ENCODE measurements around the gene SLC30A2.
"Not testable (repeated sequence)": the region's sequence is repeated elsewhere in the genome, so short reads cannot be mapped to it uniquely, and the experiment has no call there.

Gene SLC30A2

GRCh38 chr1:26045722-26046245 is at the start of gene SLC30A2:
Gene SLC30A2, minus strand, starts transcription at chr1:26046118. Its CDS starts 222 bp downstream, at chr1:26045896.
- no peak for DNase-seq

- DNase-seq, result no peak
Observed at GRCh38 chr1:26094677-26095383, 48.9 kb upstream of the SLC30A2 start.

- no peak for DNase-seq
Observed at GRCh38 chr1:26094076-26094669, 48.3 kb upstream of the SLC30A2 start.

- DNase-seq, result not testable (repeated sequence)
Observed at GRCh38 chr1:26093569-26093968, 47.7 kb upstream of the SLC30A2 start.

GRCh38 chr1:26092422-26092821 is 46.5 kb upstream of the SLC30A2 start:
- no peak for DNase-seq

- no peak for DNase-seq
Observed at GRCh38 chr1:26090893-26091292, 45.0 kb upstream of the SLC30A2 start.

- no peak for DNase-seq
Observed at GRCh38 chr1:26089125-26089524, 43.2 kb upstream of the SLC30A2 start.

GRCh38 chr1:26084844-26085243 is 38.9 kb upstream of the SLC30A2 start:
- DNase-seq, result no peak

GRCh38 chr1:26084091-26084561 is 38.2 kb upstream of the SLC30A2 start:
- DNase-seq, result no peak

GRCh38 chr1:26083208-26083607 is 37.3 kb upstream of the SLC30A2 start:
- DNase-seq, result no peak

GRCh38 chr1:26082020-26082350 is 36.1 kb upstream of the SLC30A2 start:
- no peak for DNase-seq

GRCh38 chr1:26081267-26082019 is 35.5 kb upstream of the SLC30A2 start:
- no peak for DNase-seq

- DNase-seq, result no peak
Observed at GRCh38 chr1:26079960-26080814, 34.3 kb upstream of the SLC30A2 start.

GRCh38 chr1:26079178-26079563 is 33.3 kb upstream of the SLC30A2 start:
- no peak for DNase-seq

GRCh38 chr1:26078286-26079177 is 32.6 kb upstream of the SLC30A2 start:
- no peak for DNase-seq

- DNase-seq, result no peak
Observed at GRCh38 chr1:26077524-26077923, 31.6 kb upstream of the SLC30A2 start.

- DNase-seq, result no peak
Observed at GRCh38 chr1:26075421-26076144, 29.7 kb upstream of the SLC30A2 start.

- DNase-seq, result no peak
Observed at GRCh38 chr1:26072305-26072704, 26.4 kb upstream of the SLC30A2 start.

GRCh38 chr1:26070963-26071342 is 25.0 kb upstream of the SLC30A2 start:
- DNase-seq, result no peak

GRCh38 chr1:26070296-26070962 is 24.5 kb upstream of the SLC30A2 start:
- no peak for DNase-seq

- no peak for DNase-seq
Observed at GRCh38 chr1:26069941-26070295, 24.0 kb upstream of the SLC30A2 start.

Data from activated naive CD4-positive, alpha-beta T cell treated with Interleukin-2 at 50 U/mL for 16 hours (primary cell).